ENCODE measurements around the gene RPTOR. TPM values are rescaled to one million over a fixed set of nuclear protein-coding genes. Genes with fewer than 3 reads are reported as not detected.
"Not testable (repeated sequence)": the region's sequence is repeated elsewhere in the genome, so short reads cannot be mapped to it uniquely, and the experiment has no call there.

RPTOR gene
- polyA plus RNA-seq, 1 of the 3 experiments (the other 2 are of a cell fraction) = 14.9 TPM

DNA sequence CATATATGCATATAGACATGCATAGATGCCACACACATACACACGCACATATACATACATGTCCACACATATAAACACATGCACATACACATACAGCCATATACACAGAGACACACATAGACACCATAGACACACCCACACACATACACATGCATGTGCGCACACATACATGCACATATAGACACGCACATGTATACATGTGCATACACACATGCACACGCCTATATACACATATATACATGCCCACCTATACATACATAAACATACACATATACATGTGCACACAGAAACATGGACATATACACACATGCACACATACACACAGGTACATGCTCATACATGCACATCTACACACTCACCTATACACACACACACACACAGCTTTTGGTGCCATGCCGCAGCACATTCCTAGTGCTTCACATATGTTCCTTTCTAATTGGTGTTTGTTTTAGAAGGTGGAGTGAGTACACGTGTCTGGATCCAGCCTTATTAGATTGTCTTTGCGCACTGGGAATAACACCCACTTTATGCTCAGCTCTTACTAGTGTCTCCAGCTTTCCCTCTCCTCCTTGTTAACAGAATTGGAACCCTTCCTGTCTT is 198.0 kb downstream of the RPTOR start:
- TF ChIP-seq, protein P1, sequence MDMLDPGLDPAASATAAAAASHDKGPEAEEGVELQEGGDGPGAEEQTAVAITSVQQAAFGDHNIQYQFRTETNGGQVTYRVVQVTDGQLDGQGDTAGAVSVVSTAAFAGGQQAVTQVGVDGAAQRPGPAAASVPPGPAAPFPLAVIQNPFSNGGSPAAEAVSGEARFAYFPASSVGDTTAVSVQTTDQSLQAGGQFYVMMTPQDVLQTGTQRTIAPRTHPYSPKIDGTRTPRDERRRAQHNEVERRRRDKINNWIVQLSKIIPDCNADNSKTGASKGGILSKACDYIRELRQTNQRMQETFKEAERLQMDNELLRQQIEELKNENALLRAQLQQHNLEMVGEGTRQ (IDR thresholded peaks at IDR 0.05; ENCODE audit: borderline replicate concordance, low read depth, low read length) = no peak
- TF ChIP-seq CHD2 (IDR thresholded peaks at IDR 0.05; ENCODE audit: low read length, partially characterized antibody) = no peak
- no peak for TF ChIP-seq POLR2AphosphoS5 (IDR thresholded peaks at IDR 0.05; ENCODE audit: low read depth, low read length)
- no peak for TF ChIP-seq ELF1 (IDR thresholded peaks at IDR 0.05)
- TF ChIP-seq TEAD4 (IDR thresholded peaks at IDR 0.05; ENCODE audit: borderline replicate concordance, insufficient read depth) = no peak
- TF ChIP-seq, protein P2, sequence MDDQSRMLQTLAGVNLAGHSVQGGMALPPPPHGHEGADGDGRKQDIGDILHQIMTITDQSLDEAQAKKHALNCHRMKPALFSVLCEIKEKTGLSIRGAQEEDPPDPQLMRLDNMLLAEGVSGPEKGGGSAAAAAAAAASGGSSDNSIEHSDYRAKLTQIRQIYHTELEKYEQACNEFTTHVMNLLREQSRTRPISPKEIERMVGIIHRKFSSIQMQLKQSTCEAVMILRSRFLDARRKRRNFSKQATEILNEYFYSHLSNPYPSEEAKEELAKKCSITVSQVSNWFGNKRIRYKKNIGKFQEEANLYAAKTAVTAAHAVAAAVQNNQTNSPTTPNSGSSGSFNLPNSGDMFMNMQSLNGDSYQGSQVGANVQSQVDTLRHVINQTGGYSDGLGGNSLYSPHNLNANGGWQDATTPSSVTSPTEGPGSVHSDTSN (IDR thresholded peaks at IDR 0.05) = no peak
- TF ChIP-seq, protein P3, sequence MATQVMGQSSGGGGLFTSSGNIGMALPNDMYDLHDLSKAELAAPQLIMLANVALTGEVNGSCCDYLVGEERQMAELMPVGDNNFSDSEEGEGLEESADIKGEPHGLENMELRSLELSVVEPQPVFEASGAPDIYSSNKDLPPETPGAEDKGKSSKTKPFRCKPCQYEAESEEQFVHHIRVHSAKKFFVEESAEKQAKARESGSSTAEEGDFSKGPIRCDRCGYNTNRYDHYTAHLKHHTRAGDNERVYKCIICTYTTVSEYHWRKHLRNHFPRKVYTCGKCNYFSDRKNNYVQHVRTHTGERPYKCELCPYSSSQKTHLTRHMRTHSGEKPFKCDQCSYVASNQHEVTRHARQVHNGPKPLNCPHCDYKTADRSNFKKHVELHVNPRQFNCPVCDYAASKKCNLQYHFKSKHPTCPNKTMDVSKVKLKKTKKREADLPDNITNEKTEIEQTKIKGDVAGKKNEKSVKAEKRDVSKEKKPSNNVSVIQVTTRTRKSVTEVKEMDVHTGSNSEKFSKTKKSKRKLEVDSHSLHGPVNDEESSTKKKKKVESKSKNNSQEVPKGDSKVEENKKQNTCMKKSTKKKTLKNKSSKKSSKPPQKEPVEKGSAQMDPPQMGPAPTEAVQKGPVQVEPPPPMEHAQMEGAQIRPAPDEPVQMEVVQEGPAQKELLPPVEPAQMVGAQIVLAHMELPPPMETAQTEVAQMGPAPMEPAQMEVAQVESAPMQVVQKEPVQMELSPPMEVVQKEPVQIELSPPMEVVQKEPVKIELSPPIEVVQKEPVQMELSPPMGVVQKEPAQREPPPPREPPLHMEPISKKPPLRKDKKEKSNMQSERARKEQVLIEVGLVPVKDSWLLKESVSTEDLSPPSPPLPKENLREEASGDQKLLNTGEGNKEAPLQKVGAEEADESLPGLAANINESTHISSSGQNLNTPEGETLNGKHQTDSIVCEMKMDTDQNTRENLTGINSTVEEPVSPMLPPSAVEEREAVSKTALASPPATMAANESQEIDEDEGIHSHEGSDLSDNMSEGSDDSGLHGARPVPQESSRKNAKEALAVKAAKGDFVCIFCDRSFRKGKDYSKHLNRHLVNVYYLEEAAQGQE (IDR thresholded peaks at IDR 0.05; ENCODE audit: low read depth, low read length) = no peak
- TF ChIP-seq NFIC (IDR thresholded peaks at IDR 0.05; ENCODE audit: borderline replicate concordance) = no peak
- no peak for TF ChIP-seq FOXM1 (IDR thresholded peaks at IDR 0.05; ENCODE audit: low read depth)
- no peak for TF ChIP-seq RCOR1 (IDR thresholded peaks at IDR 0.05; ENCODE audit: low read length)
- Histone ChIP-seq H3K27me3 (ENCODE audit: insufficient read depth) (no peaks in the 10 kb centered on the region), H3K9me2 (no peaks in the 10 kb centered on the region), H3K9ac (no peak overlapping the region), H3K4me1 (ENCODE audit: control insufficient read depth in 1 of 2, insufficient read depth in 2 of 2, low read depth in 1 of 2, low read length in 1 of 2) (peaks cover 0 to 5% of the 10 kb centered on the region in 2 experiments; a peak in 1 of 4 replicates), H3K4me2 (no peak overlapping the region), H3K79me2 (ENCODE audit: insufficient read depth) (no peaks in the 10 kb centered on the region), H3K36me3 (replicated peaks in 1 of 2; ENCODE audit: control insufficient read depth in 1 of 2, insufficient read depth in 2 of 2, low read length in 1 of 2) (peaks cover 10 to 13% of the 10 kb centered on the region in 2 experiments), H3F3A (replicated peaks; ENCODE audit: insufficient read depth) (no peaks in the 10 kb centered on the region), H4K20me1 (ENCODE audit: insufficient read depth) (no peaks in the 10 kb centered on the region), H3K27ac (ENCODE audit: low read depth in 2 of 2, low read length in 1 of 2) (no peak overlapping the region), H3K4me3 (ENCODE audit: low read depth in 2 of 2, low read length in 1 of 2) (no peak overlapping the region), H3K9me3 (no peaks in the 10 kb centered on the region), H2AFZ (ENCODE audit: low read depth) (no peak overlapping the region)
- DNase-seq = no peak
- ChIA-PET CTCF (interaction anchor here (0.6 to 1.2 kb wide), 3 partner anchors 12 to 237 kb away, joined by 3 read pairs; no protein-coding TSS in a partner anchor), POLR2A (no interaction called here)
- WGBS (ENCODE audit: low lambda C conversion rate) = 69% methylated on average over 7 of the region's 7 CpGs

GRCh38 chr17:80743181-80743771 is 198.6 kb downstream of the RPTOR start:
- no peaks in the 10 kb centered on the region for H3K9me3 ChIP-seq
- no peaks in the 10 kb centered on the region for H3K9me2 ChIP-seq
- POLR2A ChIA-PET = no interaction called here
- TF ChIP-seq, protein P4, sequence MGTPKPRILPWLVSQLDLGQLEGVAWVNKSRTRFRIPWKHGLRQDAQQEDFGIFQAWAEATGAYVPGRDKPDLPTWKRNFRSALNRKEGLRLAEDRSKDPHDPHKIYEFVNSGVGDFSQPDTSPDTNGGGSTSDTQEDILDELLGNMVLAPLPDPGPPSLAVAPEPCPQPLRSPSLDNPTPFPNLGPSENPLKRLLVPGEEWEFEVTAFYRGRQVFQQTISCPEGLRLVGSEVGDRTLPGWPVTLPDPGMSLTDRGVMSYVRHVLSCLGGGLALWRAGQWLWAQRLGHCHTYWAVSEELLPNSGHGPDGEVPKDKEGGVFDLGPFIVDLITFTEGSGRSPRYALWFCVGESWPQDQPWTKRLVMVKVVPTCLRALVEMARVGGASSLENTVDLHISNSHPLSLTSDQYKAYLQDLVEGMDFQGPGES (IDR thresholded peaks at IDR 0.05; ENCODE audit: low read depth, low read length) = no peak
- TF ChIP-seq TEAD4 (IDR thresholded peaks at IDR 0.05; ENCODE audit: borderline replicate concordance, insufficient read depth) = no peak
- H3F3A ChIP-seq (replicated peaks; ENCODE audit: insufficient read depth) = no peaks in the 10 kb centered on the region
- H3K27me3 ChIP-seq (ENCODE audit: insufficient read depth) = no peaks in the 10 kb centered on the region
- CTCF ChIA-PET = no interaction called here
- no peaks in the 10 kb centered on the region for H4K20me1 ChIP-seq (ENCODE audit: insufficient read depth)
- H3K36me3 ChIP-seq (replicated peaks in 1 of 2; ENCODE audit: control insufficient read depth in 1 of 2, insufficient read depth in 2 of 2, low read length in 1 of 2) = peaks cover 10 to 13% of the 10 kb centered on the region in 2 experiments
- H3K4me3 ChIP-seq (ENCODE audit: low read depth in 2 of 2, low read length in 1 of 2) = no peak overlapping the region
- DNase-seq = no peak
- 87% methylated on average over 15 of the region's 15 CpGs for WGBS (ENCODE audit: low lambda C conversion rate)
- H3K9ac ChIP-seq = no peak overlapping the region
- H3K4me1 ChIP-seq (ENCODE audit: control insufficient read depth in 1 of 2, insufficient read depth in 2 of 2, low read depth in 1 of 2, low read length in 1 of 2) = peaks cover 0 to 5% of the 10 kb centered on the region in 2 experiments; a peak in 1 of 4 replicates
- no peak overlapping the region for H3K27ac ChIP-seq (ENCODE audit: low read depth in 2 of 2, low read length in 1 of 2)
- no peak overlapping the region for H2AFZ ChIP-seq (ENCODE audit: low read depth)
- no peaks in the 10 kb centered on the region for H3K79me2 ChIP-seq (ENCODE audit: insufficient read depth)
- H3K4me2 ChIP-seq = no peak overlapping the region

- H3K9me2 ChIP-seq; H4K20me1 ChIP-seq (ENCODE audit: insufficient read depth); H3K4me2 ChIP-seq; H3K79me2 ChIP-seq (ENCODE audit: insufficient read depth); POLR2A ChIA-PET; H3K9me3 ChIP-seq; H3K36me3 ChIP-seq (replicated peaks in 1 of 2; ENCODE audit: control insufficient read depth in 1 of 2, insufficient read depth in 2 of 2, low read length in 1 of 2); H3F3A ChIP-seq (replicated peaks; ENCODE audit: insufficient read depth); H3K9ac ChIP-seq; H3K27me3 ChIP-seq (ENCODE audit: insufficient read depth); DNase-seq; H2AFZ ChIP-seq (ENCODE audit: low read depth); CTCF ChIA-PET; H3K4me1 ChIP-seq (ENCODE audit: control insufficient read depth in 1 of 2, insufficient read depth in 2 of 2, low read depth in 1 of 2, low read length in 1 of 2); H3K27ac ChIP-seq (ENCODE audit: low read depth in 2 of 2, low read length in 1 of 2); H3K4me3 ChIP-seq (ENCODE audit: low read depth in 2 of 2, low read length in 1 of 2): not testable (repeated sequence)
- WGBS (ENCODE audit: low lambda C conversion rate) = 77% methylated on average over 2 of the region's 2 CpGs
Measured at GRCh38 chr17:80743973-80744372, 199.3 kb downstream of the RPTOR start.
